Effector CD8-positive, alpha-beta T cell (primary cell): ENCODE data around the gene ANO1.

ENCODE experiments used
- DNase-seq: peaks from one replicate; lab custom pipeline; 2025; lab: John Stamatoyannopoulos, UW

ANO1 gene

GRCh38 chr11:70138403-70138802, 60.3 kb downstream of the ANO1 start:
- DNase-seq: no peak

GRCh38 chr11:70139785-70140410, 61.8 kb downstream of the ANO1 start:
- DNase-seq: no peak

GRCh38 chr11:70140711-70141485, 62.8 kb downstream of the ANO1 start:
- DNase-seq: no peak

DNA sequence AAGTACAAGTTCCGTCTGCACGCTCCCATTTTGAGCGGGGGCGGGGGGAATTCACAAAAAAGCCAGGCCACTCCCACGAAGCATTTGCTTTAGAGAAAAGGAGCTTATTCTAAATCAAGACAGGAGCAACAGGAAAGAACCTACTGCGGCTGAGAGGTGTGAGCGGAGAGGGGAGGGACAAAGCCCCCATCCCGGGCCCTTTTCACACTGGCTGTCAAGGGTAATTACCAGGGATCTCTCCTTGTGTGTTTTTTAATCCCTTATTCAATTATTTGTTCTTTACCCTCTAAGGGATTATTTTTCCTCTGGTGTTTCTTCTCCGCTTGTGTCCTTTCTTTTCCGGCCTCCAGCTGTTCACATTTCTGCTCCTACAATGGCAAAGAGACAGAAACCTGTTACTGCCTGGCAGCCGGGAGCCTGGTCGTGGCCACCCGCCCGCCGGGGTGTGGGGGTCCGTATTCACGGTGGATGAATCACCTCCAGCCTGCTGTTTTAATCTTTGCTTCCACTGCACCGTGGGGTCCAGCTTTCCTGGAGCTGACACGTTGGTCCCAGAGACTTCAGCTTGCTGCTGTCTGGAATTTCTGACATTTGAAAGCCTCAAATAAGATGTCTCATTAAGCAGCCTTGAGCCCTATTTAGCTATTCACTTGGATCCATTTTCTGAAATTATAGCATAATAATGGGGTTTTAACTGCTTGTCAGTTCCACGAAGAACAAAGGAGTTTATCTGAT, 63.5 kb downstream of the ANO1 start:
- DNase-seq: no peak

- DNase-seq: no peak
Observed at GRCh38 chr11:70142221-70142875, 64.2 kb downstream of the ANO1 start.

GRCh38 chr11:70144262-70144661, 66.1 kb downstream of the ANO1 start:
- DNase-seq: no peak

GRCh38 chr11:70145071-70145470, 67.0 kb downstream of the ANO1 start:
- no peak for DNase-seq

DNA sequence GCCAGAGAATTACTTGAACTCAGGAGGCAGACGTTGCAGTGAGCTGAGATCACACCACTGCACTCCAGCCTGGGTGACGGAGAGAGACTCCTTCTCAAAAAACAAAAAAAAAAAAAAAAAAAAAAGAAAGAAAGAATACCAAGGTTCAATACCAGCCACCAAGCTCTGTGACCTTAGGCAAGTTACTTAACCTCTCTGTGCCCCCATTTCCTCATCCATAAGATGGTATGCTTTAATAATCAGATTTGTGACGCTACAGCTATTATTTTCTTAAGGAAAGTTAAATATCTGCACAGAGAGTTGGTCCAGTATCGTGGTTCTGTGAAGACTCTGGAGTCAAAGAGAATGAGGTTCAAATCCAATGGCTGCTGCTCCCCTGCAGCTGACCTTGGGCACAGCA, 67.7 kb downstream of the ANO1 start:
- no peak for DNase-seq

DNA sequence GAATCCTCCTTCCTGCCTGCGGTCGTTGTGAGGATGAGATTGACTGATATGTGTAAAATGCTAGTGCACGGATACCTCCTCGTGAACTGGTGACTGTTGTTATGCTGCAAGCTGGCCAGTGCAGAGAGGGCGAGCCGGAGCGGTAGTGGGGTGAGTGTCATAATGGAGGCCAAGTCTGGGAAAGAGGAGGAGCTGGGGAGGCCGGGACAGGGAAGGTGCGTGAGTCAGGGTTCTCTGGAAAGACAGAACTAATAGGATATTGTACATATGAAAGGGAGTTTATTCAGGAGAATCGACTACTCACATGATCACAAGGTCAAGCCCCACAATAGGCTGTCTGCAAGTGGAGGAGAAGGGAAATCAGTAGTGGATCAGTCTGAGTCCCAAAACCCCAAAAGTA, 68.2 kb downstream of the ANO1 start:
- DNase-seq: no peak

DNA sequence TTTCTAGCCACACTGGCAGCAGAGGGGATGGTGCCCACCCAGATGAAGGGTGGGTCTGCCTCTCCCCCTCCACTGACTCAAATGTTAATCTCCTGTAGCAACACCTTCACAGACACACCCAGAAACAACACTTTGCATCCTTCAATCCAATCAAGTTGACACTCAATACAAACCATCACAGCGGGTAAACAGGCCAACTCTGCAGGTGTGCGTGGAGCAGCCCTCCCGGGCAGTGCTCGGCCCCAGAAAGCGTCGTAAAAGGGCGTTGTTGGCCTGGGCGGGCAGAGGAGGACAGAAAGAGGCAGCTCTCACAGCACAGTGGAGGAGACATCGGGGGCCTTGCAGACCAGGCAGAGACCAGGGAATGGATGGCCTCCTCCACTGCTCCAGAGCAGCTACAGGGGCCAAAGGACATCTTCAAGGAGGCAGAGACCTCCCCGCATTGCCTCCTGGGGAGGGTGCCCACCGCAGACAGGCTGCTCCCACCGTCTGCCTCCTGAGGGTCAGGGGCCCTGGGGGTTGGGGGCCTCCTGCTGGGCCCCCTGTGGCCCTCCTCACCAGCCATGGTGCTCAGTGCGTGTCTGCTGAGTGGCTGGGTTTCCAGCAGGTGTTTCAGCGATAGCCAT, 68.9 kb downstream of the ANO1 start:
- no peak for DNase-seq

DNA sequence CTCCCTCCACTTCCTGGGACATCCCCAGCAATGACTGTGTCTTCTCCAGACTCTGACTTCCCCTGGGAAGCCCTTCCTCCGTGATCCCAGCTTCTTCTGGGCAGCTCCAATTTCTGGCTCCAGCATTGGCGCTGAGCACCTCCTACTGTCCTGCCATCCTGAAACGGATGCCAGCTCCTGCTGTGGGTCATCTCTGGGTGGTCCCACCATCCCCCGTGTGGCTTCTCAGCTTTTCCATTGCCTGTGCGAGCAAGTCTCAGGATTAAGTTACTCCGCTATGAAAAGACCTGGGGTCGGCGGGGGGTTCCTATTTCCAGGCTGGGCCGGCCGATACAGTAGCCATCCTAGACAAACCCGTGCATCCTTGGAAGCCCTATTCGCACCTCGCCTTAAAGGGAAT, 69.6 kb downstream of the ANO1 start:
- no peak for DNase-seq

GRCh38 chr11:70151671-70152070, 73.6 kb downstream of the ANO1 start:
- no peak for DNase-seq

DNA sequence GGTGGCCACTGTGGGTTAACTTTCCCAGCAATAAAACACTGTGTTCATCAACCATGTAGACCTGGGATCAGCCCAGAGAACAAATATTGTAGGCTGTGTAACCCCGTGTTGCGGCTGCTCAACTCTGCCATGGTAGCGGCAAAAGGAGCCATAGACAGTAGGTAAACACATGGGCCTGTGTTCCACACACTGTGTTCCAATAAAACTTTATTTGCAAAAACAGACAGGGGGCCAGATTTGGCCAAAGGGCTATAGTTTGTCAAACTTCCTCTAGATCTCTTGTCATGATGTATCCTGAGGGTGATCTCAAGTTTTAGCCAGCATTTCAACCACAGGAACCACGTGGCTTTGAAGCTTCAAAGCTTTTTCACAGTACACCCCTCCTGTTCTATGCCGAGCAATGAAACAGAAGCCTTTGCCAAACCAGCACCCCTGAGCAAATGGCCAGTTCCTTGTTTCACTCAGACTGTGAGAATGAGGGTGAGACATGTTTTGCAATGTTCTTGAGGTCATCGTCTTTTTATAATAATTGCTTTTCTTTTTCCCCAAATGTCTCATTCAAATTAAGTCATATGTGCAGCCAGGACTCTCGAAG, 75.1 kb downstream of the ANO1 start:
- DNase-seq: no peak

GRCh38 chr11:70155386-70155785, 77.3 kb downstream of the ANO1 start:
- no peak for DNase-seq

- no peak for DNase-seq
Observed at GRCh38 chr11:70156291-70157037, 78.3 kb downstream of the ANO1 start.

- no peak for DNase-seq
Observed at GRCh38 chr11:70158201-70158600, 80.1 kb downstream of the ANO1 start.

DNA sequence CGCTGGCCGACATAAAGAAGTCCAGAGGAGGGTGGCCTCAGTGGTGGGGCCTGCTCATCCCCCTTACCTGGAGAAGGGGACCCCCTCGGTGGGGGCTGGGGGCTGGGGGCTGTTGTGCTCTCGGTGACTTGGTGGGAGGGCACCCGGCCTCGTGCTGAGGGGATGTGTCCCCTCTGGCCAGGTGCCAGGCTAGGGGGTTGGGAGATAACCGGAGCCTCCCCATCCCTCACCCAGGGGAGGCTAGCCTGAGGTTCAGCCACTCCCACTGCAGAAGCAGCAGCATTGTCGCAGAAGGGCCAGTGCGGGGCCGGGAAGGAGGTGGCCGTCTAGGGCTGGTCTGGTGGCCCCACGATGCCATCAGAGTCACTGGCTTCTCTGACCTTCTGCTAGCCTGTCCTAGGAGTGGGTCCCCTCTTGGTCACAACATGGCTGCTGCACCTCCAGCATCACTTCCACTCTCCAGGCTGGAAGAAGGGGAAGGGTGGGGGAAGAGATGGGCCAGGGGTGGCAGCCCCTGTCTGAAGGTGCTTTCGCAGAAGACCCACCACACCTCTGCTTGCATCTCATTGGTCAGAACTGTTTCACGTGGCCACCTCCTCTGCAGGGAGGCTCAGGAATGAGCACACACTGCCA, 80.8 kb downstream of the ANO1 start:
- DNase-seq: no peak

- DNase-seq: no peak
Observed at GRCh38 chr11:70159627-70160570, 81.8 kb downstream of the ANO1 start.

DNA sequence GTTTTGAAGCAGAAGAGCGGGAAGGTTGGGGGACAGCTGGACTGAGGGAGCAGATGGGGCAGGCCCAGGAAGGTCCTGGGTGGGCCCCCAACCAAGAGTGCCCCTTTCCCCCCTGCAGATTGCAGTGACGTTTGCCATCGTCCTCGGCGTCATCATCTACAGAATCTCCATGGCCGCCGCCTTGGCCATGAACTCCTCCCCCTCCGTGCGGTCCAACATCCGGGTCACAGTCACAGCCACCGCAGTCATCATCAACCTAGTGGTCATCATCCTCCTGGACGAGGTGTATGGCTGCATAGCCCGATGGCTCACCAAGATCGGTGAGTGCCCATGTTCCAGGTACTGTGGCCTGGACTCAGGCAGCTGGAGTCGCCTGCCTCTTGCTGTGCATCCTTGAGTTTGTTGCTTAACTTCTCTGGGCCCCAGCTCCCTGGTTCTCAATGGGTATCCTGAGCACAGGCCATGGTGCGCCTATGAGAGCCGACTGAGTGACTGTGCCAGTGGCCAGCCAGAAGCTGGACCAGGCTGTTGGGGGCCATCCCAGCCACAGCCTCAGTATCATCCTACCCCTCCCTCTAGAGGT, 83.0 kb downstream of the ANO1 start:
- DNase-seq: no peak
